Neural cell (in vitro differentiated cells): Measurements from ENCODE around the gene SERPINB2.

ENCODE experiments used
- CTCF ChIP-seq: fragments of 450-650 bp; IDR thresholded peaks from 2 replicates; pipeline ENCODE4 v1.5.1; 2014; ENCODE audit warnings: antibody characterized with exemption, mild to moderate bottlenecking, moderate library complexity; ENCODE audit not compliant: poor library complexity, severe bottlenecking
- EP300 ChIP-seq: fragments of 450-650 bp; conservative IDR thresholded peaks from 2 replicates; pipeline ENCODE4 v1.6.1; 2014; ENCODE audit warnings: antibody characterized with exemption, mild to moderate bottlenecking, moderate library complexity; ENCODE audit not compliant: poor library complexity, severe bottlenecking
- EZH2 ChIP-seq: fragments of 200-600, 300-800 bp; shearing (Covaris generic), sonication (generic); IDR thresholded peaks from 2 replicates; pipeline ENCODE4 v1.6.1; 2014; ENCODE audit warnings: antibody characterized with exemption, low read length, borderline replicate concordance, mild to moderate bottlenecking; ENCODE audit not compliant: insufficient read depth, poor library complexity, severe bottlenecking
- MXI1 ChIP-seq: fragments of 450-650 bp; conservative IDR thresholded peaks from 2 replicates; pipeline ENCODE4 v1.6.1; 2014; ENCODE audit warnings: antibody characterized with exemption, mild to moderate bottlenecking; ENCODE audit not compliant: poor library complexity, severe bottlenecking
- POLR2AphosphoS5 ChIP-seq: IDR thresholded peaks from 2 replicates; pipeline ENCODE4 v1.6.1; 2012
- RAD21 ChIP-seq: fragments of 450-650 bp; conservative IDR thresholded peaks from 2 replicates; pipeline ENCODE4 v1.6.1; 2014; ENCODE audit warnings: antibody characterized with exemption, mild to moderate bottlenecking, moderate library complexity
- REST ChIP-seq: IDR thresholded peaks from 2 replicates; pipeline ENCODE4 v1.6.1; 2012; ENCODE audit warnings: borderline replicate concordance
- SMC3 ChIP-seq: fragments of 450-650 bp; conservative IDR thresholded peaks from 2 replicates; pipeline ENCODE4 v1.6.1; 2014; ENCODE audit warnings: antibody characterized with exemption, mild to moderate bottlenecking, moderate library complexity; ENCODE audit not compliant: poor library complexity
- TAF1 ChIP-seq: IDR thresholded peaks from 2 replicates; pipeline ENCODE4 v1.6.1; 2012; ENCODE audit warnings: low read depth

GRCh38 chr18:63949068-63949737, 61.7 kb downstream of the SERPINB2 start, which contains the start of gene HMSD:
- no peak for TF ChIP-seq CTCF
- TF ChIP-seq TAF1, result no peak
- no peak for TF ChIP-seq EZH2
- TF ChIP-seq POLR2AphosphoS5, result no peak
- no peak for TF ChIP-seq SMC3
- no peak for TF ChIP-seq EP300
- no peak for TF ChIP-seq MXI1
- no peak for TF ChIP-seq REST
- TF ChIP-seq RAD21, result no peak
